Memory B cell (primary cell): ENCODE results near the gene GPR155.

Experiments used
- ATAC-seq: fragments of 150-1000 bp; cut with Tn5 transposase; 2 replicates; pipeline ENCODE4 v1.10.0; 2021; ENCODE audit warnings: low read depth, mild to moderate bottlenecking, moderate library complexity
- DNase-seq, 2 donors: peaks; one replicate each; pipeline ENCODE4 v3.0.0; 2022; ENCODE audit warnings: low spot score in 2 of 2
- H3K27ac Mint-ChIP-seq: one replicate; pipeline ENCODE4 v1.8.0; 2022; ENCODE audit warnings: mild to moderate bottlenecking, moderate library complexity, mixed read lengths
- H3K27me3 Mint-ChIP-seq: one replicate; pipeline ENCODE4 v1.8.0; 2022; ENCODE audit warnings: mixed read lengths
- H3K36me3 Mint-ChIP-seq: one replicate; pipeline ENCODE4 v1.8.0; 2022; ENCODE audit warnings: mild to moderate bottlenecking, mixed read lengths
- H3K4me1 Mint-ChIP-seq: one replicate; pipeline ENCODE4 v1.8.0; 2022; ENCODE audit warnings: mixed read lengths
- H3K4me3 Mint-ChIP-seq: one replicate; pipeline ENCODE4 v1.8.0; 2022; ENCODE audit warnings: mild to moderate bottlenecking, moderate library complexity, mixed read lengths
- H3K9me3 Mint-ChIP-seq: one replicate; pipeline ENCODE4 v1.8.0; 2022; ENCODE audit warnings: mixed read lengths

Gene GPR155

GRCh38 chr2:174486563-174487107 is at the start of gene GPR155:
Gene GPR155, minus strand, starts transcription at chr2:174487029. Its CDS starts 5,073 bp downstream, at chr2:174481956.
- Mint-ChIP-seq H3K36me3 (no peaks in the 10 kb centered on the region), H3K9me3 (peaks cover 1% of the 10 kb centered on the region), H3K4me3 (peak within 1 kb of the TSS; percentile 93), H3K27me3 (peaks cover 1% of the 10 kb centered on the region), H3K4me1 (peaks cover 20% of the 10 kb centered on the region), H3K27ac (peak within 1 kb of the TSS; percentile 90)
- ATAC-seq (peak; percentile 37), DNase-seq (no peak)

- Mint-ChIP-seq H3K27ac (no peak overlapping the region), H3K9me3 (no peaks in the 10 kb centered on the region), H3K36me3 (no peaks in the 10 kb centered on the region), H3K27me3 (peaks cover 8% of the 10 kb centered on the region), H3K4me3 (no peak overlapping the region), H3K4me1 (peaks cover 6% of the 10 kb centered on the region)
- DNase-seq (no peak), ATAC-seq (no peak)
These were observed 49.2 kb upstream of the GPR155 start for GRCh38 chr2:174535757-174536703.

GRCh38 chr2:174535083-174535482 is 48.3 kb upstream of the GPR155 start:
- Mint-ChIP-seq H3K4me1 (peaks cover 6% of the 10 kb centered on the region), H3K36me3 (no peaks in the 10 kb centered on the region), H3K27ac (no peak overlapping the region), H3K27me3 (peaks cover 8% of the 10 kb centered on the region), H3K9me3 (no peaks in the 10 kb centered on the region), H3K4me3 (no peak overlapping the region)
- no peak for DNase-seq
- ATAC-seq: no peak

- Mint-ChIP-seq H3K4me1 (no peaks in the 10 kb centered on the region), H3K27ac (no peak overlapping the region), H3K4me3 (no peak overlapping the region), H3K9me3 (peaks cover 7% of the 10 kb centered on the region), H3K27me3 (peaks cover 4% of the 10 kb centered on the region), H3K36me3 (peaks cover 7% of the 10 kb centered on the region)
- DNase-seq: no peak
- ATAC-seq: no peak
These were observed 43.1 kb upstream of the GPR155 start for GRCh38 chr2:174529916-174530315.

- H3K27me3 Mint-ChIP-seq: peaks cover 7% of the 10 kb centered on the region
- peaks cover 11% of the 10 kb centered on the region for H3K36me3 Mint-ChIP-seq
- no peak for ATAC-seq
- no peak overlapping the region for H3K27ac Mint-ChIP-seq
- DNase-seq: no peak
- peaks cover 10% of the 10 kb centered on the region for H3K9me3 Mint-ChIP-seq
- H3K4me3 Mint-ChIP-seq: no peak overlapping the region
- peaks cover 10% of the 10 kb centered on the region for H3K4me1 Mint-ChIP-seq
These were observed 41.1 kb upstream of the GPR155 start for GRCh38 chr2:174527959-174528358.

GRCh38 chr2:174527101-174527721 is 40.4 kb upstream of the GPR155 start:
- Mint-ChIP-seq H3K27me3 (peaks cover 7% of the 10 kb centered on the region), H3K27ac (no peak overlapping the region), H3K4me3 (no peak overlapping the region), H3K9me3 (peaks cover 10% of the 10 kb centered on the region), H3K4me1 (peaks cover 10% of the 10 kb centered on the region), H3K36me3 (peaks cover 11% of the 10 kb centered on the region)
- ATAC-seq (no peak), DNase-seq (no peak)

- DNase-seq: no peak
- H3K27ac Mint-ChIP-seq: no peak overlapping the region
- peaks cover 11% of the 10 kb centered on the region for H3K36me3 Mint-ChIP-seq
- no peak overlapping the region for H3K4me3 Mint-ChIP-seq
- peaks cover 10% of the 10 kb centered on the region for H3K4me1 Mint-ChIP-seq
- no peak for ATAC-seq
- H3K27me3 Mint-ChIP-seq: peaks cover 12% of the 10 kb centered on the region
- peaks cover 10% of the 10 kb centered on the region for H3K9me3 Mint-ChIP-seq
These were observed 37.7 kb upstream of the GPR155 start for GRCh38 chr2:174524527-174524926.

- Mint-ChIP-seq H3K4me1 (peaks cover 10% of the 10 kb centered on the region), H3K36me3 (peaks cover 8% of the 10 kb centered on the region), H3K4me3 (no peak overlapping the region), H3K27me3 (peaks cover 15% of the 10 kb centered on the region), H3K27ac (no peak overlapping the region), H3K9me3 (peaks cover 7% of the 10 kb centered on the region)
- no peak for DNase-seq
- no peak for ATAC-seq
These were observed 35.7 kb upstream of the GPR155 start for GRCh38 chr2:174522553-174522952.

GRCh38 chr2:174518395-174518794 is 31.6 kb upstream of the GPR155 start:
- ATAC-seq: no peak
- Mint-ChIP-seq H3K4me1 (peaks cover 9% of the 10 kb centered on the region), H3K4me3 (no peak overlapping the region), H3K27me3 (peaks cover 8% of the 10 kb centered on the region), H3K36me3 (no peaks in the 10 kb centered on the region), H3K27ac (no peak overlapping the region), H3K9me3 (no peaks in the 10 kb centered on the region)
- DNase-seq: no peak

- peaks cover 4% of the 10 kb centered on the region for H3K36me3 Mint-ChIP-seq
- H3K27ac Mint-ChIP-seq: peak overlapping the region; percentile 28
- peaks cover 9% of the 10 kb centered on the region for H3K4me1 Mint-ChIP-seq
These were observed 29.9 kb upstream of the GPR155 start for GRCh38 chr2:174516501-174517378.

GRCh38 chr2:174512345-174512744 is 25.5 kb upstream of the GPR155 start:
- Mint-ChIP-seq H3K4me1 (peaks cover 9% of the 10 kb centered on the region), H3K27me3 (no peaks in the 10 kb centered on the region), H3K36me3 (peaks cover 11% of the 10 kb centered on the region), H3K4me3 (no peak overlapping the region), H3K27ac (no peak overlapping the region), H3K9me3 (peaks cover 7% of the 10 kb centered on the region)
- DNase-seq: no peak
- ATAC-seq: no peak

More at GRCh38 chr2:174516501-174517378, 29.9 kb upstream of the GPR155 start:
- ATAC-seq: peak; percentile 72
- H3K27me3 Mint-ChIP-seq: peaks cover 8% of the 10 kb centered on the region
- H3K9me3 Mint-ChIP-seq: no peaks in the 10 kb centered on the region
- DNase-seq: no peak
- peak overlapping the region; percentile 27 for H3K4me3 Mint-ChIP-seq

GRCh38 chr2:174511580-174512260 is 24.9 kb upstream of the GPR155 start:
- peaks cover 15% of the 10 kb centered on the region for H3K36me3 Mint-ChIP-seq
- H3K4me1 Mint-ChIP-seq: peaks cover 6% of the 10 kb centered on the region
- H3K9me3 Mint-ChIP-seq: peaks cover 10% of the 10 kb centered on the region
- DNase-seq: no peak
- no peak overlapping the region for H3K4me3 Mint-ChIP-seq
- no peak overlapping the region for H3K27ac Mint-ChIP-seq
- no peak for ATAC-seq
- H3K27me3 Mint-ChIP-seq: no peaks in the 10 kb centered on the region

- no peaks in the 10 kb centered on the region for H3K27me3 Mint-ChIP-seq
- H3K9me3 Mint-ChIP-seq: peaks cover 10% of the 10 kb centered on the region
- DNase-seq: no peak
- peaks cover 15% of the 10 kb centered on the region for H3K36me3 Mint-ChIP-seq
- H3K4me3 Mint-ChIP-seq: no peak overlapping the region
- H3K4me1 Mint-ChIP-seq: peaks cover 2% of the 10 kb centered on the region
- H3K27ac Mint-ChIP-seq: no peak overlapping the region
- ATAC-seq: no peak
These were observed 23.9 kb upstream of the GPR155 start for GRCh38 chr2:174510583-174511189.
